HEK293 (cell line): Measurements from ENCODE around the gene DDX56.

Source experiments
- BCL6B ChIP-seq: fragments of 450-650 bp; formaldehyde crosslinking; IDR thresholded peaks from 2 replicates; pipeline ENCODE4 v1.5.1; 2017; ENCODE audit warnings: missing biosample characterization, missing genetic modification characterization
- KLF8 ChIP-seq: fragments of 450-650 bp; formaldehyde crosslinking; IDR thresholded peaks from 2 replicates; pipeline ENCODE4 v1.5.1; 2016; ENCODE audit warnings: missing biosample characterization, missing genetic modification characterization
- SCRT1 ChIP-seq: fragments of 450-650 bp; formaldehyde crosslinking; IDR thresholded peaks from 2 replicates; pipeline ENCODE4 v1.5.1; 2016; ENCODE audit warnings: missing biosample characterization, missing genetic modification characterization, borderline replicate concordance
- YY1 ChIP-seq: fragments of 450-650 bp; formaldehyde crosslinking; IDR thresholded peaks from 2 replicates; pipeline ENCODE4 v1.5.1; 2018; ENCODE audit warnings: missing biosample characterization, missing genetic modification characterization
- ZNF221 ChIP-seq: fragments of 450-650 bp; formaldehyde crosslinking; IDR thresholded peaks from 2 replicates; pipeline ENCODE4 v1.5.1; 2017; ENCODE audit warnings: missing biosample characterization, missing genetic modification characterization, borderline replicate concordance
- ZNF239 ChIP-seq: fragments of 450-650 bp; formaldehyde crosslinking; IDR thresholded peaks from 2 replicates; pipeline ENCODE4 v1.5.1; 2016; ENCODE audit warnings: missing biosample characterization, missing genetic modification characterization
- ZNF350 ChIP-seq: fragments of 450-650 bp; formaldehyde crosslinking; IDR thresholded peaks from 2 replicates; pipeline ENCODE4 v1.5.0; 2017; ENCODE audit warnings: missing biosample characterization, mild to moderate bottlenecking, missing genetic modification characterization
- ZNF37A ChIP-seq: fragments of 450-650 bp; IDR thresholded peaks from 2 replicates; pipeline ENCODE4 v1.5.1; 2018; ENCODE audit warnings: missing biosample characterization, missing genetic modification characterization
- ZNF449 ChIP-seq: fragments of 450-650 bp; formaldehyde crosslinking; IDR thresholded peaks from 2 replicates; pipeline ENCODE4 v1.5.1; 2017; ENCODE audit warnings: missing biosample characterization, mild to moderate bottlenecking, missing genetic modification characterization, moderate library complexity
- ZNF510 ChIP-seq: fragments of 450-650 bp; formaldehyde crosslinking; IDR thresholded peaks from 2 replicates; pipeline ENCODE4 v1.5.1; 2018; ENCODE audit warnings: mild to moderate bottlenecking, missing genetic modification characterization, missing biosample characterization; ENCODE audit not compliant: insufficient replicate concordance
- ZNF514 ChIP-seq: fragments of 450-650 bp; formaldehyde crosslinking; IDR thresholded peaks from 2 replicates; pipeline ENCODE4 v1.5.1; 2016; ENCODE audit warnings: missing biosample characterization, missing genetic modification characterization
- ZNF544 ChIP-seq: fragments of 450-650 bp; formaldehyde crosslinking; IDR thresholded peaks from 2 replicates; pipeline ENCODE4 v1.5.0; 2017; ENCODE audit warnings: missing biosample characterization, missing genetic modification characterization
- ZNF654 ChIP-seq: fragments of 450-650 bp; formaldehyde crosslinking; IDR thresholded peaks from 2 replicates; pipeline ENCODE4 v1.5.1; 2016; ENCODE audit warnings: low read depth, missing biosample characterization, missing genetic modification characterization
- ZNF707 ChIP-seq: fragments of 450-650 bp; formaldehyde crosslinking; IDR thresholded peaks from 2 replicates; pipeline ENCODE4 v1.5.1; 2016; ENCODE audit warnings: missing biosample characterization, missing genetic modification characterization
- ZSCAN23 ChIP-seq: fragments of 450-650 bp; formaldehyde crosslinking; IDR thresholded peaks from 2 replicates; pipeline ENCODE4 v1.5.1; 2016; ENCODE audit warnings: missing biosample characterization, missing genetic modification characterization
- TF ChIP-seq, protein P1 (sequence below): fragments of 450-650 bp; formaldehyde crosslinking; IDR thresholded peaks from 2 replicates; pipeline ENCODE4; 2016; ENCODE audit warnings: missing biosample characterization, missing genetic modification characterization
- TF ChIP-seq, protein P2 (sequence below): fragments of 450-650 bp; formaldehyde crosslinking; optimal IDR thresholded peaks from 2 replicates; pipeline ENCODE3; 2016; ENCODE audit warnings: missing biosample characterization, mild to moderate bottlenecking, missing genetic modification characterization
- TF ChIP-seq, protein P3 (sequence below): fragments of 450-650 bp; formaldehyde crosslinking; IDR thresholded peaks from 2 replicates; pipeline ENCODE4 v1.5.1; 2016; ENCODE audit warnings: missing biosample characterization, missing genetic modification characterization, borderline replicate concordance
- TF ChIP-seq, protein P4 (sequence below): fragments of 450-650 bp; formaldehyde crosslinking; IDR thresholded peaks from 2 replicates; pipeline ENCODE4 v1.5.1; 2017; ENCODE audit warnings: missing biosample characterization, missing genetic modification characterization
- TF ChIP-seq, protein P5 (sequence below): fragments of 450-650 bp; formaldehyde crosslinking; IDR thresholded peaks from 2 replicates; pipeline ENCODE4 v1.5.1; 2016; ENCODE audit warnings: missing biosample characterization, missing genetic modification characterization, borderline replicate concordance
- TF ChIP-seq, protein P6 (sequence below): fragments of 450-650 bp; formaldehyde crosslinking; IDR thresholded peaks from 2 replicates; pipeline ENCODE4 v1.5.1; 2016; ENCODE audit warnings: missing biosample characterization, missing genetic modification characterization

DDX56 gene

DNA sequence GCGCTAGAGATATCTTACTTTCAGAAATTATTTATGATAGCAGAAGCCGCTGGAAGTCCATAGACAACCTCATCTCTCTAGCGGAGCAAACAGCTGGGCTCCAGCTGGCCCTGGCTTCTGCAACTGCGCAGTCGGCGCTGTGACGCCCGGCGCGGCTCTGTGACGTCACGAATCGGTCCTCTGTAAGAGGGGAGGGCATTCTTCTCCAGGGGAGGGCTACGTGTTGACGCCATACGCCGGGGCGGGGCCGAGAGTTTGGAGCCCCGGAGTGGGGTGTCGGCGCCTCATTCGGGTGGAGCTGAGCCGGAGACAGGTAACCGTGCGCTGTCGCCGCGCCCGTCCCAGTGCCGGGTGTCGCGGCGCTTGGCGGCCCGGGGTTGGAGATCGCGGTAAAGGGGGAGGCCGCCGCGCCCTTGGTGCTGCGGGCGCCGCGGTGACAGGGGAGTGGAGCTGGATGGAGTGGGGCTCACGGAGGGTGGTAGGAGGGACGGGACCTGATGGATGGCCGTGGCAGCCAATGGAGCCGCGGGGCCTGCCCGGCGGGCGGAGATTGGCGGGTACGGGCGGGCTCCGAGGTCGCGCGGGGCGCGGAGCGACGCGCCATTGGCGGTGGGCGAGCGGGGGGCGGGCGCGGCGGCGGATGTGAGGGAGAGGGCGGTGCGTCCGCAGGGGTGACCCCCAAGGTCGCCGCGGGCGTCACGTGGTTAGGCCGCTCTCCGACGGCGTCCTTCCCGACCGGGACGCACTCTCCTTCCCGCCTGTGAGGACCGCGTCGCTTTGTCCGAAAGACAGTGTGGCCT is 32.8 kb upstream of the DDX56 start, which contains the start of gene OGDH (continued):
- TF ChIP-seq, protein P1, sequence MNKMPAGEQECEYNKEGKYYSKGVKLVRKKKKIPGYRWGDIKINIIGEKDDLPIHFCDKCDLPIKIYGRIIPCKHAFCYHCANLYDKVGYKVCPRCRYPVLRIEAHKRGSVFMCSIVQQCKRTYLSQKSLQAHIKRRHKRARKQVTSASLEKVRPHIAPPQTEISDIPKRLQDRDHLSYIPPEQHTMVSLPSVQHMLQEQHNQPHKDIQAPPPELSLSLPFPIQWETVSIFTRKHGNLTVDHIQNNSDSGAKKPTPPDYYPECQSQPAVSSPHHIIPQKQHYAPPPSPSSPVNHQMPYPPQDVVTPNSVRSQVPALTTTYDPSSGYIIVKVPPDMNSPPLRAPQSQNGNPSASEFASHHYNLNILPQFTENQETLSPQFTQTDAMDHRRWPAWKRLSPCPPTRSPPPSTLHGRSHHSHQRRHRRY (tag by site-specific recombination): no peak
- TF ChIP-seq, protein P2, sequence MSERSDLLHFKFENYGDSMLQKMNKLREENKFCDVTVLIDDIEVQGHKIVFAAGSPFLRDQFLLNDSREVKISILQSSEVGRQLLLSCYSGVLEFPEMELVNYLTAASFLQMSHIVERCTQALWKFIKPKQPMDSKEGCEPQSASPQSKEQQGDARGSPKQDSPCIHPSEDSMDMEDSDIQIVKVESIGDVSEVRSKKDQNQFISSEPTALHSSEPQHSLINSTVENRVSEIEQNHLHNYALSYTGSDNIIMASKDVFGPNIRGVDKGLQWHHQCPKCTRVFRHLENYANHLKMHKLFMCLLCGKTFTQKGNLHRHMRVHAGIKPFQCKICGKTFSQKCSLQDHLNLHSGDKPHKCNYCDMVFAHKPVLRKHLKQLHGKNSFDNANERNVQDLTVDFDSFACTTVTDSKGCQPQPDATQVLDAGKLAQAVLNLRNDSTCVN: peak; percentile 93
- TF ChIP-seq ZNF221 (tag by site-specific recombination): no peak
- TF ChIP-seq, protein P3, sequence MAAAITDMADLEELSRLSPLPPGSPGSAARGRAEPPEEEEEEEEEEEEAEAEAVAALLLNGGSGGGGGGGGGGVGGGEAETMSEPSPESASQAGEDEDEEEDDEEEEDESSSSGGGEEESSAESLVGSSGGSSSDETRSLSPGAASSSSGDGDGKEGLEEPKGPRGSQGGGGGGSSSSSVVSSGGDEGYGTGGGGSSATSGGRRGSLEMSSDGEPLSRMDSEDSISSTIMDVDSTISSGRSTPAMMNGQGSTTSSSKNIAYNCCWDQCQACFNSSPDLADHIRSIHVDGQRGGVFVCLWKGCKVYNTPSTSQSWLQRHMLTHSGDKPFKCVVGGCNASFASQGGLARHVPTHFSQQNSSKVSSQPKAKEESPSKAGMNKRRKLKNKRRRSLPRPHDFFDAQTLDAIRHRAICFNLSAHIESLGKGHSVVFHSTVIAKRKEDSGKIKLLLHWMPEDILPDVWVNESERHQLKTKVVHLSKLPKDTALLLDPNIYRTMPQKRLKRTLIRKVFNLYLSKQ: no peak
- TF ChIP-seq ZNF239 (tag by site-specific recombination): no peak
- no peak for TF ChIP-seq ZSCAN23 (tag by site-specific recombination)
- TF ChIP-seq ZNF707 (tag by site-specific recombination): peak; percentile 100
- no peak for TF ChIP-seq ZNF544 (tag by site-specific recombination)
- no peak for TF ChIP-seq ZNF510 (tag by site-specific recombination)
- TF ChIP-seq YY1 (tag by site-specific recombination): no peak
- TF ChIP-seq, protein P4, sequence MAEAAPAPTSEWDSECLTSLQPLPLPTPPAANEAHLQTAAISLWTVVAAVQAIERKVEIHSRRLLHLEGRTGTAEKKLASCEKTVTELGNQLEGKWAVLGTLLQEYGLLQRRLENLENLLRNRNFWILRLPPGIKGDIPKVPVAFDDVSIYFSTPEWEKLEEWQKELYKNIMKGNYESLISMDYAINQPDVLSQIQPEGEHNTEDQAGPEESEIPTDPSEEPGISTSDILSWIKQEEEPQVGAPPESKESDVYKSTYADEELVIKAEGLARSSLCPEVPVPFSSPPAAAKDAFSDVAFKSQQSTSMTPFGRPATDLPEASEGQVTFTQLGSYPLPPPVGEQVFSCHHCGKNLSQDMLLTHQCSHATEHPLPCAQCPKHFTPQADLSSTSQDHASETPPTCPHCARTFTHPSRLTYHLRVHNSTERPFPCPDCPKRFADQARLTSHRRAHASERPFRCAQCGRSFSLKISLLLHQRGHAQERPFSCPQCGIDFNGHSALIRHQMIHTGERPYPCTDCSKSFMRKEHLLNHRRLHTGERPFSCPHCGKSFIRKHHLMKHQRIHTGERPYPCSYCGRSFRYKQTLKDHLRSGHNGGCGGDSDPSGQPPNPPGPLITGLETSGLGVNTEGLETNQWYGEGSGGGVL (tag by site-specific recombination): 0 out of 2 replicates have a peak, but pooled peaks have one; percentile 11
- TF ChIP-seq, protein P5, sequence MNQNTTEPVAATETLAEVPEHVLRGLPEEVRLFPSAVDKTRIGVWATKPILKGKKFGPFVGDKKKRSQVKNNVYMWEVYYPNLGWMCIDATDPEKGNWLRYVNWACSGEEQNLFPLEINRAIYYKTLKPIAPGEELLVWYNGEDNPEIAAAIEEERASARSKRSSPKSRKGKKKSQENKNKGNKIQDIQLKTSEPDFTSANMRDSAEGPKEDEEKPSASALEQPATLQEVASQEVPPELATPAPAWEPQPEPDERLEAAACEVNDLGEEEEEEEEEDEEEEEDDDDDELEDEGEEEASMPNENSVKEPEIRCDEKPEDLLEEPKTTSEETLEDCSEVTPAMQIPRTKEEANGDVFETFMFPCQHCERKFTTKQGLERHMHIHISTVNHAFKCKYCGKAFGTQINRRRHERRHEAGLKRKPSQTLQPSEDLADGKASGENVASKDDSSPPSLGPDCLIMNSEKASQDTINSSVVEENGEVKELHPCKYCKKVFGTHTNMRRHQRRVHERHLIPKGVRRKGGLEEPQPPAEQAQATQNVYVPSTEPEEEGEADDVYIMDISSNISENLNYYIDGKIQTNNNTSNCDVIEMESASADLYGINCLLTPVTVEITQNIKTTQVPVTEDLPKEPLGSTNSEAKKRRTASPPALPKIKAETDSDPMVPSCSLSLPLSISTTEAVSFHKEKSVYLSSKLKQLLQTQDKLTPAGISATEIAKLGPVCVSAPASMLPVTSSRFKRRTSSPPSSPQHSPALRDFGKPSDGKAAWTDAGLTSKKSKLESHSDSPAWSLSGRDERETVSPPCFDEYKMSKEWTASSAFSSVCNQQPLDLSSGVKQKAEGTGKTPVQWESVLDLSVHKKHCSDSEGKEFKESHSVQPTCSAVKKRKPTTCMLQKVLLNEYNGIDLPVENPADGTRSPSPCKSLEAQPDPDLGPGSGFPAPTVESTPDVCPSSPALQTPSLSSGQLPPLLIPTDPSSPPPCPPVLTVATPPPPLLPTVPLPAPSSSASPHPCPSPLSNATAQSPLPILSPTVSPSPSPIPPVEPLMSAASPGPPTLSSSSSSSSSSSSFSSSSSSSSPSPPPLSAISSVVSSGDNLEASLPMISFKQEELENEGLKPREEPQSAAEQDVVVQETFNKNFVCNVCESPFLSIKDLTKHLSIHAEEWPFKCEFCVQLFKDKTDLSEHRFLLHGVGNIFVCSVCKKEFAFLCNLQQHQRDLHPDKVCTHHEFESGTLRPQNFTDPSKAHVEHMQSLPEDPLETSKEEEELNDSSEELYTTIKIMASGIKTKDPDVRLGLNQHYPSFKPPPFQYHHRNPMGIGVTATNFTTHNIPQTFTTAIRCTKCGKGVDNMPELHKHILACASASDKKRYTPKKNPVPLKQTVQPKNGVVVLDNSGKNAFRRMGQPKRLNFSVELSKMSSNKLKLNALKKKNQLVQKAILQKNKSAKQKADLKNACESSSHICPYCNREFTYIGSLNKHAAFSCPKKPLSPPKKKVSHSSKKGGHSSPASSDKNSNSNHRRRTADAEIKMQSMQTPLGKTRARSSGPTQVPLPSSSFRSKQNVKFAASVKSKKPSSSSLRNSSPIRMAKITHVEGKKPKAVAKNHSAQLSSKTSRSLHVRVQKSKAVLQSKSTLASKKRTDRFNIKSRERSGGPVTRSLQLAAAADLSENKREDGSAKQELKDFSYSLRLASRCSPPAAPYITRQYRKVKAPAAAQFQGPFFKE: no peak
- no peak for TF ChIP-seq ZNF350 (tag by site-specific recombination)
- TF ChIP-seq, protein P6, sequence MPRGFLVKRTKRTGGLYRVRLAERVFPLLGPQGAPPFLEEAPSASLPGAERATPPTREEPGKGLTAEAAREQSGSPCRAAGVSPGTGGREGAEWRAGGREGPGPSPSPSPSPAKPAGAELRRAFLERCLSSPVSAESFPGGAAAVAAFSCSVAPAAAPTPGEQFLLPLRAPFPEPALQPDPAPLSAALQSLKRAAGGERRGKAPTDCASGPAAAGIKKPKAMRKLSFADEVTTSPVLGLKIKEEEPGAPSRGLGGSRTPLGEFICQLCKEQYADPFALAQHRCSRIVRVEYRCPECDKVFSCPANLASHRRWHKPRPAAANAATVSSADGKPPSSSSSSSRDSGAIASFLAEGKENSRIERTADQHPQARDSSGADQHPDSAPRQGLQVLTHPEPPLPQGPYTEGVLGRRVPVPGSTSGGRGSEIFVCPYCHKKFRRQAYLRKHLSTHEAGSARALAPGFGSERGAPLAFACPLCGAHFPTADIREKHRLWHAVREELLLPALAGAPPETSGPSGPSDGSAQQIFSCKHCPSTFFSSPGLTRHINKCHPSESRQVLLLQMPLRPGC (tag by site-specific recombination): peak; percentile 55; the same call in 1 of the 2 replicates
- TF ChIP-seq SCRT1 (tag by site-specific recombination): no peak
- no peak for TF ChIP-seq ZNF654 (tag by site-specific recombination)
- peak; percentile 98 for TF ChIP-seq KLF8 (tag by site-specific recombination)
- TF ChIP-seq ZNF37A (tag by site-specific recombination): no peak
- TF ChIP-seq ZNF449 (tag by site-specific recombination): peak; percentile 33; the same call in 1 of the 2 replicates
- no peak for TF ChIP-seq BCL6B (tag by site-specific recombination)
- no peak for TF ChIP-seq ZNF514 (tag by site-specific recombination)
